A549 (cell line): ENCODE measurements around the gene NRIP1.

ENCODE experiments used
- CTCF ChIP-seq: fragments of >200 bp; sonication (Bioruptor Twin); formaldehyde crosslinking; IDR thresholded peaks from 3 replicates; pipeline ENCODE4 v1.5.1; 2016
- ELK1 ChIP-seq: fragments of 150-350 bp; IDR thresholded peaks from 2 replicates; pipeline ENCODE4 v1.6.1; 2014; ENCODE audit warnings: low read depth, mild to moderate bottlenecking, low read length
- EP300 ChIP-seq, 2 experiments: fragments of >200 bp; sonication (Bioruptor Twin); formaldehyde crosslinking; IDR thresholded peaks; 2 replicates in 1 of 2; 3 replicates in 1 of 2; pipeline ENCODE4 v1.6.1; 2016 to 2017
- HOXB13 ChIP-seq: fragments of 250-450 bp; sonication (Bioruptor Pico); IDR thresholded peaks from 2 replicates; pipeline ENCODE4 v1.5.0; 2020; ENCODE audit warnings: low read depth, mild to moderate bottlenecking, moderate library complexity
- PBX3 ChIP-seq: IDR thresholded peaks from 2 replicates; pipeline ENCODE4 v1.6.1; 2012
- POLR2A ChIP-seq: IDR thresholded peaks from 2 replicates; pipeline ENCODE4 v1.6.1; 2012; ENCODE audit warnings: mild to moderate bottlenecking, low read length
- RAD21 ChIP-seq, 2 experiments: fragments of >200 bp in 1 of 2; sonication (Bioruptor Twin) in 1 of 2; formaldehyde crosslinking in 1 of 2; IDR thresholded peaks in 1 of 2; conservative IDR thresholded peaks in 1 of 2; 2 replicates in 1 of 2; 3 replicates in 1 of 2; pipeline ENCODE4 v1.6.1; 2012 to 2018; ENCODE audit warnings: inconsistent platforms in 1 of 2
- SREBF2 ChIP-seq: fragments of 450-650 bp; IDR thresholded peaks from 2 replicates; pipeline ENCODE4 v1.6.1; 2014; ENCODE audit warnings: mild to moderate bottlenecking, moderate library complexity

- no peak for TF ChIP-seq CTCF
- TF ChIP-seq SREBF2, result no peak
- no peak for TF ChIP-seq PBX3
- TF ChIP-seq ELK1, result no peak
- no peak for TF ChIP-seq HOXB13
- TF ChIP-seq RAD21 (conservative IDR thresholded peaks at IDR 0.05 in 1 of 2, IDR thresholded peaks at IDR 0.05 in 1 of 2), result no peak; a peak in 1 of 5 replicates
- TF ChIP-seq POLR2A, result no peak
- TF ChIP-seq EP300 (IDR thresholded peaks at IDR 0.05), result peak in 1 of 2 experiments; percentile 22; a peak in 1 of 5 replicates
These were observed 5.9 kb downstream of the NRIP1 start for GRCh38 chr21:15058854-15059263.
